ENCODE measurements around the gene DZANK1. TPM values are rescaled to one million over a fixed set of nuclear protein-coding genes. Genes with fewer than 3 reads are reported as not detected.

Gene DZANK1
- total RNA-seq, 4 donors from 2014 or later, result 0.65 to 2.2 (median 2.0) TPM

- TF ChIP-seq, protein P1, sequence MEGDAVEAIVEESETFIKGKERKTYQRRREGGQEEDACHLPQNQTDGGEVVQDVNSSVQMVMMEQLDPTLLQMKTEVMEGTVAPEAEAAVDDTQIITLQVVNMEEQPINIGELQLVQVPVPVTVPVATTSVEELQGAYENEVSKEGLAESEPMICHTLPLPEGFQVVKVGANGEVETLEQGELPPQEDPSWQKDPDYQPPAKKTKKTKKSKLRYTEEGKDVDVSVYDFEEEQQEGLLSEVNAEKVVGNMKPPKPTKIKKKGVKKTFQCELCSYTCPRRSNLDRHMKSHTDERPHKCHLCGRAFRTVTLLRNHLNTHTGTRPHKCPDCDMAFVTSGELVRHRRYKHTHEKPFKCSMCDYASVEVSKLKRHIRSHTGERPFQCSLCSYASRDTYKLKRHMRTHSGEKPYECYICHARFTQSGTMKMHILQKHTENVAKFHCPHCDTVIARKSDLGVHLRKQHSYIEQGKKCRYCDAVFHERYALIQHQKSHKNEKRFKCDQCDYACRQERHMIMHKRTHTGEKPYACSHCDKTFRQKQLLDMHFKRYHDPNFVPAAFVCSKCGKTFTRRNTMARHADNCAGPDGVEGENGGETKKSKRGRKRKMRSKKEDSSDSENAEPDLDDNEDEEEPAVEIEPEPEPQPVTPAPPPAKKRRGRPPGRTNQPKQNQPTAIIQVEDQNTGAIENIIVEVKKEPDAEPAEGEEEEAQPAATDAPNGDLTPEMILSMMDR (IDR thresholded peaks at IDR 0.05; ENCODE audit: low read depth), result no peak
Measured at GRCh38 chr20:18414140-18414539, 52.7 kb downstream of the DZANK1 start.

DNA sequence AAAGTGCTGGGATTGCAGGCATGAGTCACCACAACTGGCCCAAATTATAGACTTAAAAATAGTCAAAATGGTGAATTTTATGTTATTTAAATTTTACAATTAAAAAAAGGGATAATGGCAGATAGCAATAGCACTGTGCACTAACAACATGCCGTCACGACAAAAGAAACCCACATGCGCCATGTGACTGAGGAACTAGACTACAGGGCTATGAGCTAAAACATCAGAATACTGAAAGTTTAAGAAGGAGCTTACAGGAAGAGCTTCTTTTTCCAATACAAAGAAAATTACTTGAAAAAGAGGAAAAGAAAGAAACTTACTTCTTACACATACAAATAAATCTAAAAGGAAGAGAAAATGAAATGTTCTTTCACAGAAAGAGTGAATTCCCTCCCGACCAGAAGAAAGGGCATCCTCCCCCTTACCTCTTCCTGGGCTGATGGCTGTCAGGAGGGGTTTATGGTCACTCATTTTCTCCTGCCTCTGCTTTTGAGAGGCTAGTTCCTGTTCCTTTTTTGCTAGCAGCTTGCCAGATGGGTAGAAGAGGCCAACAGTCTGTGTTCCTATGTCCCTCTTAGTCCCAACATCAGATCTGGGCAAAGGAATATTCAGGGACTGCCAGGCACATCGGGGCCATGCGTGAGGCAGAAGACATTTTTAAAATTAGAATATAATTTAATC lies 54.5 kb downstream of the DZANK1 start:
- TF ChIP-seq, protein P1 (IDR thresholded peaks at IDR 0.05; ENCODE audit: low read depth), result no peak

GRCh38 chr20:18405826-18406225 lies 61.0 kb downstream of the DZANK1 start:
- TF ChIP-seq, protein P1 (IDR thresholded peaks at IDR 0.05; ENCODE audit: low read depth), result no peak

GRCh38 chr20:18404172-18404571 lies 62.7 kb downstream of the DZANK1 start:
- TF ChIP-seq, protein P1 (IDR thresholded peaks at IDR 0.05; ENCODE audit: low read depth), result no peak

GRCh38 chr20:18403269-18403668 lies 63.6 kb downstream of the DZANK1 start:
- TF ChIP-seq, protein P1 (IDR thresholded peaks at IDR 0.05; ENCODE audit: low read depth), result no peak

DNA sequence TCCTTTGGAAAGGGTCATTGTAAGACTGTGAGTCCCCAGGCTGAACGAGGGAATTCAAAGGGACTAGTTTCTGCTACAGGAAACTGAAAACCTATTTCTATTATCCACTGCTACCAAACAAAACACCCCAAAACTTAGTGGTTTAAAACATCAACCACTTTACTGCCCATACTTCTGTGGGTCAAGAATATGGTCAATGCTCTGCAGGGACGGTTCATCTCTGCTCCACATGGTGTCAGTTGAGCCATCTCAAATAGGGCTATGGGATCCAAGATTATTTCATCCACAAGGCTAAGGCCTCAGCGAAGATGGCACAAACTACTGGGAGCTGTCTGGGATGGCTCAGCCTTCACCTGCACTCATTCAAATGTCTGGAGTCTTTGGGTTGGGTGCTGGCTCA lies 65.5 kb downstream of the DZANK1 start:
- TF ChIP-seq, protein P1 (IDR thresholded peaks at IDR 0.05; ENCODE audit: low read depth), result no peak

DNA sequence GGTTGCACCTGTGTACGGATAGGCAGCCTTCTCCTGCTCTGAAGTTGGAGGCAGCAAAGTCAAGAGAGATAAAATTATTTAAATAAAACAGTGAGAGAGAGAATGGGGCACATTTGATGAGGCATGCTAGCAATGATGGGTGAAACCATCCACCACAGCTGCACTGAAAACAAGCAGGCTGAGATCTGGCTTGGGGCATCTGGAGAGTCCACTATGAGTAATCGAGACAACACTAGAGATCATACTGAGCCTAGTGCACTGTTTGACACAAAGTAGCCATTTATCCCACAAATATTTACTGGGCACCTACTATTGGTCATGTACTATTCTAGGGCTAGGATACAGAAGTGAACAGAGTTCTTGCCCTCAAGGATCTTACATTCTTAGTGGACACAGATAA lies 66.4 kb downstream of the DZANK1 start:
- TF ChIP-seq, protein P1 (IDR thresholded peaks at IDR 0.05; ENCODE audit: low read depth), result no peak

Measured in subcutaneous adipose tissue (tissue), 4 donors.